GF-D8 (cell line): ENCODE measurements around the gene AK5.
"Not testable (repeated sequence)": the region's sequence is repeated elsewhere in the genome, so short reads cannot be mapped to it uniquely, and the experiment has no call there.

Experiments used
- DNase-seq: peaks from one replicate; lab custom pipeline; 2025; lab: John Stamatoyannopoulos, UW

AK5 gene

GRCh38 chr1:77399250-77400086, 117.6 kb downstream of the AK5 start:
- DNase-seq: no peak

DNA sequence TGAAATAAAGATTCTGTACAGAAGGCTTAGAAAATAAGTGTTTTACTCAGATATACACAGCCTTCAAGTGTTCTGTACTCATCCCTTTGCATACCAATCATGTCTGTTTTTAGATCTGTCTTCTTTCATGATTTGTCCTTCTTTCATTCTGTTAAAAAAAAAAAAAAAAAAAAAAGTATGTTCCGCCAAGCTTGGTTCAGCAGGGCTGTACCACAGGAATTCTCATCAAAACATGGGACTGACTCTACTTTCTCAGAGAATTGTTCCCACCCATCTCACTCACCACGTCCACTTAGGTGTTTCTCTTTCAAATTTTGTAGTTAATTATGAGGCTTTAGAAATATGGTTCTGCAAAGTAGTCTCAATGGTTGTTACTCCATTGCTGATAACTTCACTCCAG, 119.0 kb downstream of the AK5 start:
- DNase-seq: no peak

DNA sequence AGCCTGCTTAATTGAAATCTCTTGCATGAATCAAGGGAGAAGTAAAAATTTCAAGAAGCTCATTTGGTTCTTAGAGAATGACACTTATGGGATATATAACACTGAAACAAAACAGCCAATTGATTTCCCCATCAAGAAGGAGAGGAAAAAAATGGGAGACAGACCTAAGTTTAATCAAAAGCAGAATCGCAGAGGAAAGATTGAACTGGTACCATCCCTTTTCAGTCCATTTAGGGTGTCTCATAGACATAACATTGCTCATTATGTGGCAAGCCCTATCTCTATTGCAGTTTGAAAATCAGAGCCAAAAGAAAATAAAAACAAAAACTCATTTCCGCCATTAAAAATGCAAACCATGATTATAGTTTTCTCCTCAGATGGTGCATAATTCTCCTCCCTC, 119.6 kb downstream of the AK5 start:
- no peak for DNase-seq

DNA sequence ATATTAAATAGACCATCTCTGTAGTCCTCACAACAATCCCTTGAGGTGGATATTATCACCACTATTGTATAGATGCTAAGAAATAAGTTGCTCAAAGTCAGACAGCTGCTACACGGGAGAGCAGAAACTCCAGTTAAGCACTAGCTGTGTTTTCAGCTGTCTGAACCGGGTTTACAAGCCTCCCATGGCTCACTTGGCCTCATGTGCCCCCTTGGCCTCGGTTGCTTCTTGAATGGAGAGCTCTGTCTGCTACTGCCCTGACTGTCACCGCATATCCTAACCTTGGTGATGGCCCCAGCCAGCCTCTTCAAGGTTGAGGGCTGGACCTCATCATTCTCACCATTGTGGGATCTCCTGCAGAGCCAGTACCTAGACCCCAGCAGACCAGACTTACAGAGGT, 123.4 kb downstream of the AK5 start:
- DNase-seq: no peak

DNA sequence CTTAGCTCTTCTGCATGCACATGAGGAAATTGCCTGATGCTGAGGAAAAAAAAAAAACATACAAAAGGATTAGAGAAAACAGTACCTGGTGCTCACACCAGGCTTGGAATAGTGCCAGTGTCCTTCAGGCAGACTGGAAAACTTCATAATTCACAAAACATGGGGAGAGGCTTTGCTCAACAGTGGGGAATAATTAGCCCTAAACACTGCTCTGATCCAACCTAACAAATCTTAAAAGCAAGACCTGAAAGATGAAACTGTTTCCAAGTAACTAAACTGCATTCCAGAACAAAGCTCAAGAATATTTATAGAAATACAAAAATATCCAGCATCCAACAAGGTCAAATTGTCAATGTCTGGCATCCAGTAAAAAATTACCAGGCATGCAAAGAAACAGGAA, 124.8 kb downstream of the AK5 start:
- DNase-seq: no peak

DNA sequence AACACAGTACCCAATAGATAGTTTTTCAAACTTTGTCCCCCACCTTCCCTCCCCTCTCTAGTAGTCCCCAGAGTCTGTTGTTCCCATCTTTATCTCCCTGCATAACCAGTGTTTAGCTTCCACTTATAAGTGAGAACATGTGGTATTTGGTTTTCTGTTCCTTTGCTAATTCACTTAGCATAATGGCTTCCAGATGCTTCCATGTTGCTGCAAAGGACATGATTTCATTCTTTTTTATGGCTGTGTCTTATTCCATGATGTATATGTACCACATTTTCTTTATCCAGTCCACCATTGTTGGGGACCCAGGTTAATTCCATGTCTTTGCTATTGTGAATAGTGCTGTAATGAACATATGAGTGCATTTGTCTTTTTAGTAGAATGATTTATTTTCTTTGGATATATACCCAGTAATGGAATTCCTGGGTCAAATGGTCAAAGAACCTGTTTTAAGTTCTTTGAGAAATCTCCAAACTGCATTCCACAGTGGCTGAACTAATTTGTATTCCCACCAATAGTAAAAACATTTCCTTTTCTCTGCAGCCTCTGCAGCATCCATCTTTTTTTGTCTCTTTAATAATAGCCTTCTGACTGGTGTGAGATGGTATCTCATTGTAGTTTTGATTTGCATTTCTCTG, 126.0 kb downstream of the AK5 start:
- DNase-seq: no peak

- not testable (repeated sequence) for DNase-seq
Measured at GRCh38 chr1:77408933-77409332, 127.1 kb downstream of the AK5 start.

DNA sequence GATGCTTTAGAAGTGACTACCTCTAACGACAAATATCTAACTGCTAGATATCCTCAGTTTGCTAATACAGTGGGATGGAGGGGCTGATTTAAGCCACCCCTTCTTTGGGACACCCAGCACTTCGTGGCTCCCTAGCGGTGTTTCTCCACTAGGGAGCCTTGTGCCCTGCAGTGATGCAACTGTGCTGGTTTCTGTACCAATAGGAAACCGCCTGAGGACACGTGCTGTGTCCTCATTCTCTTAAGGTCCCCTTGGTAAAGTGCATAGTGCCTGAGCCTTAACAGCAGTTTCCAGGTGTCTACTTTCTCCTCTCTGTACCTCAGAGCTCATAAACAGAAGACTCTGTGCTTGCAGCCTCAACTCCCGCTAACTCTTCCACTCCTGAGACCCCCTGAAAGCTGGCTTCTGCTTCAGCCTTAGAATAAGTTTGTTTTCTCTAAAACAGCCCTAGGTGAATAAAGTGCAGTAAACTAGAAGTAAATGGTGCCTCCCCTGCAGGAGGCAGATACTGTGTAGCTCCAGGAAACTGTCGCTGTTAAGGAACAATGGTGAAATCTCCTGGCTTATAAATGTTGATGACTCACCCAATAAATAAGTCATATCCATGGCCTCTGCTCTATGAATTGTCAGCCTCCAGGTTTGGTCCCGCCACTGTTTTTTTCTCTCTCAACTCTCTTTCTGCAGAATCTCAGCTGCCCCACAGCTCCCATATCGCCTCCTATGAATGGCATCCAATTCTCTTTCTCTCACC, 130.4 kb downstream of the AK5 start:
- DNase-seq: peak; percentile 87

- DNase-seq: peak; percentile 57
Measured at GRCh38 chr1:77412820-77413530, 131.2 kb downstream of the AK5 start.

DNA sequence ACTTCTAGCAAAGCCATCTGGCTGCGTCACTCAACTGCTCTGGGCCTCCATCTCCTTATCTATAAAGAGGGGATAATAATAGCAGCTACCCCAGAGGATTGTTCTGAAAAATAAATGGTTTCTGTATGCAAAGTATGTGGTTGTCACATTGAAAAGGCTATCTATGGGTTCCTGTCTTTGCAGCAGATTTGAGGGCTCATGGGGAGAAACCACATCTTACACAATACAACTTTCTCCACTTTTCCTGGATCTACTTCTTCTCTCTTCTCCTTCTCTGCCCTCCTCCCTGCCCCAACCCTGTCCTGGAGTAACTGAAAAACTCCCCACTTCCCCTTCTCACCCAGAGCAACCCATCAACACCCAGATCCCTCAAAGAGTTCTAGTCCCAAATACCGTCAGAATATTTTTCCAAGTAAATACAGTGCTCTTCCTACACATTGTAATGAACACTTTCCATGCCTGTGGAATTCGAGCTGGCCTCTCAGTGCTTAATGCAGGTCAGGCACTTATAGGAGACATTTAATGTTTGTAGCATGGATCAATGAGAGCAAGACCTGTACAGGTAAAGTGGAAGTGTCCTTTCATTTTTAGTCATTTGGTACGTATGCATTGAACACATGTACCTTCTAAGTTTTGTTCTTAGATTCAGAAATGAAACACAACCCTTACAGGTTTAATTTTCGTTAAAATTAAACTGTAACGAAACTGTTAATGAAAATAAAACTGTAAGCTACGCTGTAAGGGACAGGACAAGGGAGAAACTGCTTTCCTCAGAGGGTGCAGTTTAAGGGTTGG, 131.9 kb downstream of the AK5 start:
- peak; percentile 91 for DNase-seq

GRCh38 chr1:77415579-77415978, 133.8 kb downstream of the AK5 start:
- peak; percentile 44 for DNase-seq

- no peak for DNase-seq
Measured at GRCh38 chr1:77416692-77417450, 135.1 kb downstream of the AK5 start.

DNA sequence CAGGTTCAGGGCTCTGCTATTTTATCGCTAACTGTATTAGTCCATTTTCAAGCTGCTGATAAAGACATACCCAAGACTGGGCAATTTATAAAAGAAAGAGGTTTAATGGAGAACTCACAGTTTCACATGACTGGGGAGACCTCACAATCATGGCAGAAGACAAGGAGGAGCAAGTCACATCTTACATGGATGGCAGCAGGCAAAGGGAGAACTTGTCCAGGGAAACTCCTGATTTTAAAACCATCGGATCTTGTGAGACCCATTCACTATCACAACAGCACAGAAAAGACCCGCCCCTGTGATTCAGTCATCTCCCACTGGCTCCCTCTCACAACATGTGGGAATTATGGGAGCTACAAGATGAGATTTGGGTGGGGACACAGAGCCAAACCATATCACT, 136.2 kb downstream of the AK5 start:
- not testable (repeated sequence) for DNase-seq

- no peak for DNase-seq
Measured at GRCh38 chr1:77421504-77422233, 139.8 kb downstream of the AK5 start.

- DNase-seq: no peak
Measured at GRCh38 chr1:77424236-77424635, 142.4 kb downstream of the AK5 start.

DNA sequence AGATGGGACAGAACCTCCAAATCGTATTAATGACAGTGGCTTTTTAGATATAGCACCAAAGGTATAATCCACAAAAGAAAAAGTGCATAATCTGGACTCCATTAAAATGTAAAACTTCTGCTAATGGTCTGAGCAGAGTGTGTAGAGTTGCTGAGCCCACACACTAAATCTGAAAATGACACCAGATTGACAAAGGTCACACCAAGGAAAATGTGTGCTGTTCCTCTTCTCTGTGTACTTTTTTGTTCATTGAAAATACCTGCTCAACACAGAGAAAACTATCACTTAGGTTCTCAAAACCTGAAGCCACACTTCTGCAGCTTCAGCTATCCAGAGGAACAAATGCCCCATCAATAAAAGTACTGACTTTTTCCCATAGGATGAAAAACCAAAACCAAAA, 146.2 kb downstream of the AK5 start:
- DNase-seq: no peak

- DNase-seq: no peak
Measured at GRCh38 chr1:77430966-77431690, 149.3 kb downstream of the AK5 start.

DNA sequence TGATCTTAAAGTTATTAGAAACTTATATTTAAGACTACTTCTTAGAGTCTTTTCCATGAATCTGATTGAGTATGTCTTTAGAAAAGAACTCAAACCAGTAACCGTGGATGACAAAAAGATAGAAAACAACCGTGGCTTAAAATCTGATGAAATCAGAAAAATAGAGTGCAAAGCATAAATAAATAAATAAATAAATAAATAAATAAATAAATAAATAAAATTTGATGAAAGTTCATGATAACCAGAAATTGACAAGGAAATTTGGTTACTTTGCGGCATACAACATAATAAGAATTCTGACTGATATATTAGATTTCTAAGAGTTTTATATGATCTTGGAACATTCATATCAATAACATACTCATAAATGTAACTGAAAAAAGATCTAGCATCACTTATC, 152.1 kb downstream of the AK5 start:
- DNase-seq: no peak

- no peak for DNase-seq
Measured at GRCh38 chr1:77434967-77435366, 153.1 kb downstream of the AK5 start.
